Testis (tissue), 2 donors: ENCODE results near the gene PDGFD.

Experiments
- POLR2A ChIP-seq: fragments of 450-650 bp; IDR thresholded peaks from one replicate; pipeline ENCODE4 v1.6.1; 2017; ENCODE audit warnings: antibody characterized with exemption, mild to moderate bottlenecking, moderate library complexity
- TF ChIP-seq, protein P1 (sequence below), 3 experiments: fragments of 450-650 bp in 2 of 3; fragments of 200-600 bp in 1 of 3; sonication (generic) in 1 of 3; IDR thresholded peaks; one replicate each; pipeline ENCODE4 v1.5.1; 2016 to 2019; ENCODE audit warnings: antibody characterized with exemption in 3 of 3, mild to moderate bottlenecking in 2 of 3, moderate library complexity in 1 of 3

DNA sequence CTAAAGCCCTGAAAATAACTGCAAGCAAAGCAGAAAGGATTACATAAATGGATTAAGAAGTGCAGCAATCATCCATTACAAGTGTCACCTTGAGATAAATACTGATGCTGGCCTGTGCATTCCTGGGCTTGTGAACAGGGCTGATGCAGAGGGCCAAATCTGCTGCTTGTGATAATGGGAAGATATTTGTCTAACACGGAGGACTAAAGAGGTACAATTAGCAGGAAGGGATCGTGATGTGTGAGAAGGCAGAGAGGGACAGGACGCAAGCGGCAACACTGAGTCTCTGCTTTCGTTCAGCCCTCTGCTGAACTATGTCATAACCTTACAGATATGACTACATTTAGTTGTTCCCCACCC, 235.2 kb downstream of the PDGFD start:
- TF ChIP-seq, protein P1, sequence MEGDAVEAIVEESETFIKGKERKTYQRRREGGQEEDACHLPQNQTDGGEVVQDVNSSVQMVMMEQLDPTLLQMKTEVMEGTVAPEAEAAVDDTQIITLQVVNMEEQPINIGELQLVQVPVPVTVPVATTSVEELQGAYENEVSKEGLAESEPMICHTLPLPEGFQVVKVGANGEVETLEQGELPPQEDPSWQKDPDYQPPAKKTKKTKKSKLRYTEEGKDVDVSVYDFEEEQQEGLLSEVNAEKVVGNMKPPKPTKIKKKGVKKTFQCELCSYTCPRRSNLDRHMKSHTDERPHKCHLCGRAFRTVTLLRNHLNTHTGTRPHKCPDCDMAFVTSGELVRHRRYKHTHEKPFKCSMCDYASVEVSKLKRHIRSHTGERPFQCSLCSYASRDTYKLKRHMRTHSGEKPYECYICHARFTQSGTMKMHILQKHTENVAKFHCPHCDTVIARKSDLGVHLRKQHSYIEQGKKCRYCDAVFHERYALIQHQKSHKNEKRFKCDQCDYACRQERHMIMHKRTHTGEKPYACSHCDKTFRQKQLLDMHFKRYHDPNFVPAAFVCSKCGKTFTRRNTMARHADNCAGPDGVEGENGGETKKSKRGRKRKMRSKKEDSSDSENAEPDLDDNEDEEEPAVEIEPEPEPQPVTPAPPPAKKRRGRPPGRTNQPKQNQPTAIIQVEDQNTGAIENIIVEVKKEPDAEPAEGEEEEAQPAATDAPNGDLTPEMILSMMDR (IDR thresholded peaks at IDR 0.05): no peak
- TF ChIP-seq POLR2A: no peak
